ENCODE results near the gene DIP2C.

DNA sequence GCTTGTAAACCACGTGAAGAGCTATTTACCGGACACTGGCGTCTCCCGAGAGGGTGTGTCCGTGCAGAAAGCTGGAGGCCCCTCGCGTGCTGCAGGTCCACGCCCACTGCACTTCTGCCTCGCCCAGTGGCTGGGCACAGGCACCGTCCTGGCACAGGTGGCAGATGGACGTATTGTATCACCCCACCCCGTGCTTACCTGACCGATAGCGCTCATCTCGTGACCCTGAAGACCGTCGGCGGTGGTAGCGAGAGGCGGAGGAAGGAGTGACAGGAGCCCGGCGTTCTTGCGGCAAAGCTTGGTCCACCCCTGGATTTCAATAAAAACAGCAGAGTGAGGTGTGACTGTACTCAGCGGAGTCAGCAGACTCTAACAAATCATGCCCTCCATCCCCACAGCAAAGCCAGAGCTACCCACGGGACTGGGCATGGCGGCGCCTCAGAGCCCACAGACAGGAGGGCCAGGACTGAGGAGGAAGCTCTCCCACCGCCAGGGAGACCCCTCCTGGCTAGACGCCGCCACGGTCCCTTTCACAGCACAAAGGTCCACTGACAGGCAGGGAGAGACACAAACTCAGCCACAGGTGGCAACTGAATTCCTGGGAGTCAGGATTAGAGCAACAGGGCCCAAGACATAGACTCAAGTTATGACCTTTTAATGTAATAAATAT lies 217.1 kb downstream of the DIP2C start:
- no peak for TF ChIP-seq POLR2A (IDR thresholded peaks at IDR 0.05; ENCODE audit: low read depth, low read length)
- no peak for TF ChIP-seq TAF1 (IDR thresholded peaks at IDR 0.05; ENCODE audit: borderline replicate concordance, low read depth, low read length)
- TF ChIP-seq POLR2AphosphoS5 (IDR thresholded peaks at IDR 0.05; ENCODE audit: low read depth, low read length): no peak

Measured in GM12892 (cell line).